ENCODE data around the gene IFNG.

DNA sequence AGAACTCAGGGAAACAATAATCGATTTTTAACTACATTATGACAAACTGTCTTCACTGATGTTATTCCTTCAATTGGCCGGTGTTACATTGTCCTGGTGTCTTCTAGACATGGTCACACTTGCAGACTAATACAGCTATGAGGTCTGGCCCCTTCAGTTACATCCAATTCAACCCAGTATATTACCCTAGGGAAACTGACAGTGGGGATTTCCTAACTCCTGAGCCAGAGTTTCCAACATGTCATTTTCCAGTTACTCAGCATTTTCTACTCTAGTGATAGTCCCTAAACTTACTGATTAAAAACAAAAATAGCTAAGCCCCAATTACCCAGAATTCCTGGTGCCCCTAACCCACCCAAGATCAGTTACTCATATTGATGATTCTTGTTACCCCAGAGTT is 21.1 kb downstream of the IFNG start:
- no peak for TF ChIP-seq POLR2A (IDR thresholded peaks at IDR 0.05)
- TF ChIP-seq, protein P1, sequence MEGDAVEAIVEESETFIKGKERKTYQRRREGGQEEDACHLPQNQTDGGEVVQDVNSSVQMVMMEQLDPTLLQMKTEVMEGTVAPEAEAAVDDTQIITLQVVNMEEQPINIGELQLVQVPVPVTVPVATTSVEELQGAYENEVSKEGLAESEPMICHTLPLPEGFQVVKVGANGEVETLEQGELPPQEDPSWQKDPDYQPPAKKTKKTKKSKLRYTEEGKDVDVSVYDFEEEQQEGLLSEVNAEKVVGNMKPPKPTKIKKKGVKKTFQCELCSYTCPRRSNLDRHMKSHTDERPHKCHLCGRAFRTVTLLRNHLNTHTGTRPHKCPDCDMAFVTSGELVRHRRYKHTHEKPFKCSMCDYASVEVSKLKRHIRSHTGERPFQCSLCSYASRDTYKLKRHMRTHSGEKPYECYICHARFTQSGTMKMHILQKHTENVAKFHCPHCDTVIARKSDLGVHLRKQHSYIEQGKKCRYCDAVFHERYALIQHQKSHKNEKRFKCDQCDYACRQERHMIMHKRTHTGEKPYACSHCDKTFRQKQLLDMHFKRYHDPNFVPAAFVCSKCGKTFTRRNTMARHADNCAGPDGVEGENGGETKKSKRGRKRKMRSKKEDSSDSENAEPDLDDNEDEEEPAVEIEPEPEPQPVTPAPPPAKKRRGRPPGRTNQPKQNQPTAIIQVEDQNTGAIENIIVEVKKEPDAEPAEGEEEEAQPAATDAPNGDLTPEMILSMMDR (IDR thresholded peaks at IDR 0.05), result no peak

All from body of pancreas (tissue), 4 donors.